OCI-LY1 (cell line): Measurements from ENCODE around the gene MOCS1.

Experiments
- H2AFZ ChIP-seq: fragments of 200-600 bp; sonication (generic), shearing (Covaris generic); 2 replicates; pipeline ENCODE4 v1.6.0; 2014; ENCODE audit warnings: antibody characterized with exemption, mild to moderate bottlenecking, low read length
- H3F3A ChIP-seq: fragments of 200-600 bp; sonication (generic), shearing (Covaris generic); 2 replicates; pipeline ENCODE4 v1.6.0; 2014; ENCODE audit warnings: mild to moderate bottlenecking, antibody characterized with exemption, low read length, moderate library complexity; ENCODE audit not compliant: insufficient read depth
- H3K27ac ChIP-seq: fragments of 200-600 bp; sonication (generic); 2 replicates; pipeline ENCODE4 v1.5.1; 2014; ENCODE audit warnings: low read length, mixed run types, mild to moderate bottlenecking, low read depth; ENCODE audit not compliant: poor library complexity, severe bottlenecking
- H3K27me3 ChIP-seq: fragments of 200-600 bp; sonication (generic); 2 replicates; pipeline ENCODE4 v1.6.0; 2014; ENCODE audit warnings: antibody characterized with exemption, mild to moderate bottlenecking, low read length, moderate library complexity; ENCODE audit not compliant: insufficient read depth
- H3K36me3 ChIP-seq: fragments of 200-600 bp; sonication (generic); 2 replicates; pipeline ENCODE4 v1.6.1; 2014; ENCODE audit warnings: mild to moderate bottlenecking, antibody characterized with exemption, low read length, moderate library complexity, mixed read lengths; ENCODE audit not compliant: insufficient read depth
- H3K4me1 ChIP-seq: fragments of 200-600 bp; sonication (generic); 2 replicates; pipeline ENCODE4 v1.5.1; 2014; ENCODE audit warnings: mild to moderate bottlenecking, low read length, moderate library complexity; ENCODE audit not compliant: insufficient read depth, severe bottlenecking
- H3K4me2 ChIP-seq: fragments of 200-600 bp; sonication (generic), shearing (Covaris generic); 2 replicates; pipeline ENCODE4 v1.6.1; 2014; ENCODE audit warnings: low read length
- H3K4me3 ChIP-seq: fragments of 200-600 bp; sonication (generic); 2 replicates; pipeline ENCODE4 v1.5.1; 2014; ENCODE audit warnings: low read length, low read depth, mild to moderate bottlenecking, mixed read lengths; ENCODE audit not compliant: poor library complexity, severe bottlenecking
- H3K79me2 ChIP-seq: fragments of 200-600 bp; shearing (Covaris generic); 2 replicates; pipeline ENCODE4 v1.6.1; 2016; ENCODE audit warnings: mixed run types, low read length, mixed read lengths; ENCODE audit not compliant: insufficient read depth
- H3K9ac ChIP-seq: fragments of 200-600 bp; sonication (generic), shearing (Covaris generic); 2 replicates; pipeline ENCODE4 v1.6.1; 2014; ENCODE audit warnings: mild to moderate bottlenecking, low read length, mixed read lengths
- H3K9me2 ChIP-seq: fragments of 200-600 bp; sonication (generic), shearing (Covaris generic); 2 replicates; pipeline ENCODE4 v1.6.1; 2014; ENCODE audit warnings: low read depth, mild to moderate bottlenecking, low read length, mixed read lengths
- H3K9me3 ChIP-seq: fragments of 200-600 bp; shearing (Covaris generic); 2 replicates; pipeline ENCODE4 v1.6.1; 2014; ENCODE audit warnings: low read length, mixed read lengths
- H4K20me1 ChIP-seq: fragments of 200-600 bp; sonication (generic), shearing (Covaris generic); 2 replicates; pipeline ENCODE4 v1.6.0; 2016; ENCODE audit warnings: mild to moderate bottlenecking, low read length; ENCODE audit not compliant: insufficient read depth
- CTCF ChIP-seq: fragments of 200-600 bp; sonication (generic), shearing (Covaris generic); IDR thresholded peaks from 2 replicates; pipeline ENCODE4 v1.5.1; 2017; ENCODE audit warnings: mild to moderate bottlenecking, antibody characterized with exemption, low read length, moderate library complexity, mixed read lengths
- EZH2 ChIP-seq: fragments of 200-600 bp; sonication (generic), shearing (Covaris generic); IDR thresholded peaks from 2 replicates; pipeline ENCODE4 v1.8.0; 2017; ENCODE audit warnings: borderline replicate concordance, mixed run types, mild to moderate bottlenecking, antibody characterized with exemption, low read length, moderate library complexity, mixed read lengths

The MOCS1 gene

DNA sequence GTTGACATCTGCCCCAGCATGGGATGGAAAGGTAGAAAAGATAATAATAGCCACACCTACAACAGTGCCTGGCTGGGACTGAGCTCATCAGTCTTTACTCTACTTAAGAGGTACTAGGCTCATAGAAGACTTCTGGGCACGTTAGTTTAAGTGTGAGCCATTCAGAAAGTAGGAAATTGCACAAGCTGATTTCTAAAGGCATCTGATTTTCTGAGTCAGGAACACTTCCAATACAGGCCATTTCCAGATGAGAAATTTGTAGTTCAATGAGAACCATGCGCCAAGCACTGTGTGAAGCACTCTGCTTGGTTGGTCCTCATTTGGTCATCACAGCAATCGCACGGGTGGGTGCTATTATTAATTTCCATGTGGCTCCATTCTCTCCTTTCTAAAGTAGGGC is 42.3 kb downstream of the MOCS1 start:
- Histone ChIP-seq H3K9ac (no peak overlapping the region), H3K79me2 (no peaks in the 10 kb centered on the region), H3K27me3 (no peaks in the 10 kb centered on the region), H2AFZ (no peak overlapping the region), H4K20me1 (no peaks in the 10 kb centered on the region), H3K4me3 (no peak overlapping the region), H3F3A (no peaks in the 10 kb centered on the region), H3K9me2 (no peaks in the 10 kb centered on the region), H3K36me3 (no peaks in the 10 kb centered on the region), H3K4me1 (no peaks in the 10 kb centered on the region), H3K9me3 (no peaks in the 10 kb centered on the region), H3K4me2 (no peak overlapping the region), H3K27ac (no peak overlapping the region)
- TF ChIP-seq EZH2 (no peak), CTCF (no peak)

DNA sequence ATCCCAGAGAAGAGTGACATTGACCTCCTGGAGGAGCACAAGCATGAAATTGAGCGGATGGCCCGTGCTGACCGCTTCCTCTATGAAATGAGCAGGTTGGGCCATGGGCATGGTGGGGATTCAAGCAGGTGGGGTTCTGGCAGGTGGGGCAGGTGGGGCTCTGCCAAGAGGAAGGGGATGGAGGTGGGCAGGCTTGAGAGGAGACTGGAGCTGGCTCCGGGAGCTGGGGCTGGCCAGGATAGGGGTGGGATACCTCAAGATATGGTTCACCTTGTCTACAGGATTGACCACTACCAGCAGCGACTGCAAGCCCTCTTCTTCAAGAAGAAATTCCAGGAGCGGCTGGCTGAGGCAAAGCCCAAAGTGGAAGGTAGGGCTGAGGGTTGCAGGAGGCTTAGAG is 42.9 kb downstream of the MOCS1 start:
- H3K36me3 ChIP-seq: no peaks in the 10 kb centered on the region
- no peak for TF ChIP-seq EZH2
- TF ChIP-seq CTCF: no peak
- no peaks in the 10 kb centered on the region for H3K27me3 ChIP-seq
- H3K27ac ChIP-seq: no peak overlapping the region
- no peak overlapping the region for H3K9ac ChIP-seq
- no peak overlapping the region for H2AFZ ChIP-seq
- no peaks in the 10 kb centered on the region for H3K9me3 ChIP-seq
- no peak overlapping the region for H3K4me3 ChIP-seq
- no peaks in the 10 kb centered on the region for H4K20me1 ChIP-seq
- H3K9me2 ChIP-seq: no peaks in the 10 kb centered on the region
- no peaks in the 10 kb centered on the region for H3K4me1 ChIP-seq
- H3K4me2 ChIP-seq: no peak overlapping the region
- H3K79me2 ChIP-seq: no peaks in the 10 kb centered on the region
- no peaks in the 10 kb centered on the region for H3F3A ChIP-seq

DNA sequence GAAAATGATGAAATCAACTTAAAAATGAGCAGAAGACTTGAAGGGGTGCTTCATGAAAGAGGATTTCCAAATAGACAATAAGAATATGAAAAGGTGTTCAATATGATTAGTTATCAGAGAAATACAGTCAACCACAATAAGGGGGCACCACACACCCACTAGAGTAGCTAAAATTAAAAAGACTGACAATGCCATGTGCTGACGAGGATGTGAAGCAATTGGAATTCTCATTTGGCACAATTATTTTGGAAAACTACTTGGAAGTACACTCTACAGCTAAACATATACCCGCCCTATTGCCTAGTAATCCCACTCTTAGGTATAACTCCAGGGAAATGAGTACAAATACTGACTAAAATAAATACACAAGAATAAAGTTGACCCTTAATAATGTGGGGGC is 45.0 kb downstream of the MOCS1 start:
- no peak for TF ChIP-seq EZH2
- no peak for TF ChIP-seq CTCF

More for the DNA sequence above, 45.0 kb downstream of the MOCS1 start:
- Histone ChIP-seq H3K27ac (no peak overlapping the region), H3K36me3 (no peaks in the 10 kb centered on the region), H3F3A (no peaks in the 10 kb centered on the region), H3K79me2 (no peaks in the 10 kb centered on the region), H3K9ac (no peak overlapping the region), H3K4me1 (no peaks in the 10 kb centered on the region), H3K4me2 (no peak overlapping the region), H3K4me3 (no peak overlapping the region), H4K20me1 (no peaks in the 10 kb centered on the region), H3K27me3 (no peaks in the 10 kb centered on the region), H3K9me3 (no peaks in the 10 kb centered on the region), H2AFZ (no peak overlapping the region), H3K9me2 (no peaks in the 10 kb centered on the region)
